Body of pancreas (tissue), 4 donors: ENCODE measurements around the gene RPS14.

Source experiments
- CTCF ChIP-seq, 7 experiments: fragments of 450-650 bp in 4 of 7; fragments of 200-600 bp in 3 of 7; sonication (generic) in 3 of 7; IDR thresholded peaks; one replicate each; pipeline ENCODE4 v1.5.1; 2016 to 2019; ENCODE audit warnings: antibody characterized with exemption in 7 of 7
- POLR2A ChIP-seq, 3 donors: fragments of 450-650 bp; IDR thresholded peaks; one replicate each; pipeline ENCODE4 v1.6.1; 2016; ENCODE audit warnings: antibody characterized with exemption in 3 of 3, mild to moderate bottlenecking in 2 of 3

GRCh38 chr5:150496534-150496933 lies 47.0 kb upstream of the RPS14 start:
- TF ChIP-seq CTCF (IDR thresholded peaks at IDR 0.05) (no peak), POLR2A (IDR thresholded peaks at IDR 0.05) (no peak)
